K562 (cell line): ENCODE data around the gene CD226.

Experiments used
- BCL6 ChIP-seq: fragments of 250-450 bp; sonication (Bioruptor Pico); IDR thresholded peaks from 2 replicates; pipeline ENCODE4 v1.4.0; 2020
- CBFB ChIP-seq: sonication (generic); formaldehyde crosslinking; IDR thresholded peaks from 2 replicates; pipeline ENCODE4 v1.4.0; 2020; ENCODE audit warnings: mild to moderate bottlenecking, missing genetic modification reagents
- DPF2 ChIP-seq: fragments of 450-650 bp; IDR thresholded peaks from 2 replicates; pipeline ENCODE4 v1.6.1; 2016
- EP300 ChIP-seq: IDR thresholded peaks from 2 replicates; pipeline ENCODE4 v1.6.1; 2012; ENCODE audit warnings: low read length, improper control_type of control experiment
- EZH2 ChIP-seq: IDR thresholded peaks from 2 replicates; pipeline ENCODE4 v1.6.1; 2012; ENCODE audit warnings: low read depth, mild to moderate bottlenecking, inconsistent platforms, low read length, borderline replicate concordance
- KDM4B ChIP-seq, 2 experiments: fragments of 450-650 bp in 1 of 2; sonication (generic) in 1 of 2; IDR thresholded peaks; 2 replicates each; pipeline ENCODE4 v1.6.1; 2016 to 2017; ENCODE audit warnings: borderline replicate concordance in 2 of 2, antibody characterized with exemption in 1 of 2, low read depth in 1 of 2, mild to moderate bottlenecking in 1 of 2
- KLF6 ChIP-seq: fragments of 250-450 bp; sonication (Bioruptor Pico); IDR thresholded peaks from 2 replicates; pipeline ENCODE4 v1.4.0; 2020; ENCODE audit warnings: mild to moderate bottlenecking, moderate library complexity, borderline replicate concordance
- NCOA2 ChIP-seq, 2 experiments: fragments of 450-650 bp; IDR thresholded peaks; 2 replicates each; pipeline ENCODE4 v1.6.1; 2018; ENCODE audit warnings: mild to moderate bottlenecking in 2 of 2, moderate library complexity in 1 of 2; ENCODE audit not compliant: partially characterized antibody in 2 of 2
- ZNF384 ChIP-seq: IDR thresholded peaks from 2 replicates; pipeline ENCODE4 v1.6.1; 2012; ENCODE audit warnings: low read depth, low read length, improper control_type of control experiment
- ZNF644 ChIP-seq: fragments of 200-800 bp; sonication (Bioruptor generic); IDR thresholded peaks from 2 replicates; pipeline ENCODE4 v1.6.1; 2016; ENCODE audit warnings: low read depth, missing genetic modification characterization, missing compliant biosample characterization
- TF ChIP-seq, protein P1 (sequence below): sonication (generic); formaldehyde crosslinking; IDR thresholded peaks from 2 replicates; pipeline ENCODE4 v1.9.0; 2022; ENCODE audit warnings: mild to moderate bottlenecking, missing genetic modification reagents
- TF ChIP-seq, protein P2 (sequence below): sonication (generic); formaldehyde crosslinking; IDR thresholded peaks from 2 replicates; pipeline ENCODE4 v1.8.1; 2022; ENCODE audit warnings: missing genetic modification reagents
- TF ChIP-seq, protein P3 (sequence below), 3 experiments: IDR thresholded peaks in 2 of 3; conservative IDR thresholded peaks in 1 of 3; 2 replicates each; pipeline ENCODE4 v1.5.1; 2011 to 2012; ENCODE audit warnings: low read length in 3 of 3, mild to moderate bottlenecking in 3 of 3, control low read depth in 2 of 3, improper control_type of control experiment in 1 of 3, inconsistent platforms in 1 of 3, low read depth in 1 of 3, mixed read lengths in 1 of 3, moderate library complexity in 1 of 3; ENCODE audit not compliant: insufficient read depth in 2 of 3

- no peak for TF ChIP-seq KLF6 (CRISPR knock-in tag)
- TF ChIP-seq, protein P1, sequence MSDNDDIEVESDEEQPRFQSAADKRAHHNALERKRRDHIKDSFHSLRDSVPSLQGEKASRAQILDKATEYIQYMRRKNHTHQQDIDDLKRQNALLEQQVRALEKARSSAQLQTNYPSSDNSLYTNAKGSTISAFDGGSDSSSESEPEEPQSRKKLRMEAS (CRISPR knock-in tag): no peak
- no peak for TF ChIP-seq NCOA2 (IDR thresholded peaks at IDR 0.05; ENCODE audit: partially characterized antibody in 2 of 2)
- no peak for TF ChIP-seq DPF2
- TF ChIP-seq EZH2: no peak
- TF ChIP-seq, protein P2, sequence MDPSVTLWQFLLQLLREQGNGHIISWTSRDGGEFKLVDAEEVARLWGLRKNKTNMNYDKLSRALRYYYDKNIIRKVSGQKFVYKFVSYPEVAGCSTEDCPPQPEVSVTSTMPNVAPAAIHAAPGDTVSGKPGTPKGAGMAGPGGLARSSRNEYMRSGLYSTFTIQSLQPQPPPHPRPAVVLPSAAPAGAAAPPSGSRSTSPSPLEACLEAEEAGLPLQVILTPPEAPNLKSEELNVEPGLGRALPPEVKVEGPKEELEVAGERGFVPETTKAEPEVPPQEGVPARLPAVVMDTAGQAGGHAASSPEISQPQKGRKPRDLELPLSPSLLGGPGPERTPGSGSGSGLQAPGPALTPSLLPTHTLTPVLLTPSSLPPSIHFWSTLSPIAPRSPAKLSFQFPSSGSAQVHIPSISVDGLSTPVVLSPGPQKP (CRISPR knock-in tag): no peak
- TF ChIP-seq CBFB: no peak
- TF ChIP-seq BCL6 (CRISPR knock-in tag): no peak
- TF ChIP-seq, protein P3, sequence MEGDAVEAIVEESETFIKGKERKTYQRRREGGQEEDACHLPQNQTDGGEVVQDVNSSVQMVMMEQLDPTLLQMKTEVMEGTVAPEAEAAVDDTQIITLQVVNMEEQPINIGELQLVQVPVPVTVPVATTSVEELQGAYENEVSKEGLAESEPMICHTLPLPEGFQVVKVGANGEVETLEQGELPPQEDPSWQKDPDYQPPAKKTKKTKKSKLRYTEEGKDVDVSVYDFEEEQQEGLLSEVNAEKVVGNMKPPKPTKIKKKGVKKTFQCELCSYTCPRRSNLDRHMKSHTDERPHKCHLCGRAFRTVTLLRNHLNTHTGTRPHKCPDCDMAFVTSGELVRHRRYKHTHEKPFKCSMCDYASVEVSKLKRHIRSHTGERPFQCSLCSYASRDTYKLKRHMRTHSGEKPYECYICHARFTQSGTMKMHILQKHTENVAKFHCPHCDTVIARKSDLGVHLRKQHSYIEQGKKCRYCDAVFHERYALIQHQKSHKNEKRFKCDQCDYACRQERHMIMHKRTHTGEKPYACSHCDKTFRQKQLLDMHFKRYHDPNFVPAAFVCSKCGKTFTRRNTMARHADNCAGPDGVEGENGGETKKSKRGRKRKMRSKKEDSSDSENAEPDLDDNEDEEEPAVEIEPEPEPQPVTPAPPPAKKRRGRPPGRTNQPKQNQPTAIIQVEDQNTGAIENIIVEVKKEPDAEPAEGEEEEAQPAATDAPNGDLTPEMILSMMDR (IDR thresholded peaks at IDR 0.05 in 2 of 3, conservative IDR thresholded peaks at IDR 0.05 in 1 of 3; ENCODE audit: insufficient read depth in 2 of 3, low read depth in 1 of 3, low read length in 3 of 3): no peak
- TF ChIP-seq KDM4B (IDR thresholded peaks at IDR 0.05; ENCODE audit: borderline replicate concordance in 2 of 2, low read depth in 1 of 2): no peak
- no peak for TF ChIP-seq ZNF384
- TF ChIP-seq ZNF644 (tag): no peak
- TF ChIP-seq EP300: no peak
Observed at GRCh38 chr18:69954719-69955480, 7.2 kb upstream of the CD226 start.
